Activated naive CD8-positive, alpha-beta T cell treated with anti-CD3 and anti-CD28 coated beads, Interleukin-2, amount 10 ng/mL, durations not matched to agents 7 days and 5 days (primary cell): ENCODE results near the gene GXYLT1. TPM values are rescaled to one million over a fixed set of nuclear protein-coding genes. Genes with fewer than 3 reads are reported as not detected.
"Not testable (repeated sequence)": the region's sequence is repeated elsewhere in the genome, so short reads cannot be mapped to it uniquely, and the experiment has no call there.

Source experiments
- ATAC-seq: fragments of 150-1000 bp; cut with Tn5 transposase; one replicate; pipeline ENCODE4 v1.10.0; 2021; ENCODE audit warnings: low read depth, moderate library complexity
- POLR2A ChIA-PET: fragments of 350-600 bp; sonication (Branson Sonifier 250); formaldehyde crosslinking; loops from one replicate; lab custom pipeline; 2021; ENCODE audit warnings: antibody characterized with exemption; lab: Charles Lee
- DNase-seq: peaks from one replicate; pipeline ENCODE4 v3.0.0; 2021
- H3K27ac Mint-ChIP-seq: one replicate; pipeline ENCODE4 v1.8.0; 2022; ENCODE audit warnings: mild to moderate bottlenecking, mixed read lengths
- H3K27me3 Mint-ChIP-seq: one replicate; pipeline ENCODE4 v1.8.0; 2022; ENCODE audit warnings: mild to moderate bottlenecking, moderate library complexity, mixed read lengths
- H3K36me3 Mint-ChIP-seq: one replicate; pipeline ENCODE4 v1.8.0; 2021; ENCODE audit warnings: mild to moderate bottlenecking, mixed read lengths
- H3K4me1 Mint-ChIP-seq: one replicate; pipeline ENCODE4 v1.8.0; 2021; ENCODE audit warnings: mixed read lengths
- H3K4me3 Mint-ChIP-seq: one replicate; pipeline ENCODE4 v1.8.0; 2022; ENCODE audit warnings: mild to moderate bottlenecking, moderate library complexity, mixed read lengths
- H3K9me3 Mint-ChIP-seq: one replicate; pipeline ENCODE4 v1.8.0; 2021; ENCODE audit warnings: mixed read lengths
- total RNA-seq, 2 experiments: library from RNA; stranded (reverse); gene quantifications; one replicate each; pipeline ENCODE4 v1.2.3, GENCODE V29; 2021

Gene GXYLT1
- 1 to 10 TPM; 9.0 TPM for total RNA-seq

GRCh38 chr12:42144408-42145196, at the start of gene GXYLT1:
Gene GXYLT1, minus strand, starts transcription at chr12:42144874. Its CDS starts 228 bp downstream, at chr12:42144646.
- Mint-ChIP-seq H3K4me3 (peak within 1 kb of the TSS; percentile 97), H3K27ac (peak within 1 kb of the TSS; percentile 84), H3K27me3 (peaks cover 9% of the 10 kb centered on the region), H3K36me3 (no peaks in the 10 kb centered on the region), H3K9me3 (no peaks in the 10 kb centered on the region), H3K4me1 (peaks cover 30% of the 10 kb centered on the region)
- POLR2A ChIA-PET = interaction anchor here (0.6 to 1.6 kb wide), 4 partner anchors 25 to 140 kb away, joined by 3 to 8 read pairs (median 6); partner anchors contain the start of gene YAF2
- DNase-seq (peak; percentile 85), ATAC-seq (peak; percentile 92)

DNA sequence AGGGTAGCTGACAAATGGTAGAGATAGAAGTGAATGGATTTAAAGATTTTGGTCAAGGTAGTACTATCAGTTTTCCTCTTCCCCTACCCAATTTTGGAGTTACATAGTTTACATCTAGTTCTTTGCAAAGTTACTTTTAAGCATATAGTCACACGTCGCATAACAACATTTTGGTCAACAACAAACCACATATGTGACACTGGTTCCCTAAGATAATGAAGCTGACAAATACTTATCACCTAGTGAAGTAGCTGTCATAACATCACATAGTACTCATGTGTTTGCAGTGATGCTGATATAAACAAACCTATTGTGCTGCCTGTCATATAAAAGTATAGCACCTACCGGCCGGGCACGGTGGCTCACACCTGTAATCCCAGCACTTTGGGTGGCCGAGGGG, 48.0 kb upstream of the GXYLT1 start:
- Mint-ChIP-seq H3K27me3 (no peaks in the 10 kb centered on the region), H3K4me3 (no peak overlapping the region), H3K36me3 (peaks cover 6% of the 10 kb centered on the region), H3K9me3 (no peaks in the 10 kb centered on the region), H3K4me1 (peaks cover 2% of the 10 kb centered on the region), H3K27ac (no peak overlapping the region)
- DNase-seq (no peak), ATAC-seq (no peak)
- POLR2A ChIA-PET = no interaction called here

DNA sequence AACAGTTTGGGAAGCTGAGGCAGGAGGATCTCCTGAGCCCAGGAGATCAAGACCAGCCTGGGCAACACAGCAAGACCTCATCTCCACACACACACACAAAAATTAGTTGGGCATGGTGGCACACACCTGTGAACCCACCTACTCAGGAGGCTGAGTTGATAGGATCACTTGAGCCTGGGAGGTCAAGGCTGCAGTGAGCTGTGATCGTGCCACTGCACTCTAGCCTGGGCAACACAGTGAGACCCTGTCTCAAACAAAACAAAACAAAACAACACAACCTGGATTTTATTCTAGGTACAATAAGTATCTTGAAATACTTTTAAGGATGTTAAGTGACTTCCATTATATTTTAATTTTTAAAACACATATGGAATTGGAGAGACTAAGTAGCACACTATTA, 47.6 kb upstream of the GXYLT1 start:
- DNase-seq (no peak), ATAC-seq (no peak)
- H3K4me1 Mint-ChIP-seq = peaks cover 2% of the 10 kb centered on the region
- no peak overlapping the region for H3K27ac Mint-ChIP-seq
- POLR2A ChIA-PET = no interaction called here
- H3K27me3 Mint-ChIP-seq = no peaks in the 10 kb centered on the region
- H3K9me3 Mint-ChIP-seq = no peaks in the 10 kb centered on the region
- no peak overlapping the region for H3K4me3 Mint-ChIP-seq
- peaks cover 6% of the 10 kb centered on the region for H3K36me3 Mint-ChIP-seq

GRCh38 chr12:42190376-42190775, 45.7 kb upstream of the GXYLT1 start:
- H3K27ac Mint-ChIP-seq = no peak overlapping the region
- peaks cover 2% of the 10 kb centered on the region for H3K4me1 Mint-ChIP-seq
- no peak for DNase-seq
- ATAC-seq = no peak
- H3K36me3 Mint-ChIP-seq = peaks cover 4% of the 10 kb centered on the region
- POLR2A ChIA-PET = no interaction called here
- H3K4me3 Mint-ChIP-seq = no peak overlapping the region
- H3K9me3 Mint-ChIP-seq = no peaks in the 10 kb centered on the region
- no peaks in the 10 kb centered on the region for H3K27me3 Mint-ChIP-seq

- not testable (repeated sequence) for ATAC-seq, DNase-seq, H3K9me3 Mint-ChIP-seq, H3K27me3 Mint-ChIP-seq, H3K4me3 Mint-ChIP-seq, H3K4me1 Mint-ChIP-seq, H3K27ac Mint-ChIP-seq
- POLR2A ChIA-PET = interaction anchor here (0.7 kb wide), 1 partner anchor 23 kb away, joined by 3 read pairs; no protein-coding TSS in a partner anchor
- peaks cover 16% of the 10 kb centered on the region for H3K36me3 Mint-ChIP-seq
Observed at GRCh38 chr12:42188275-42188674, 43.6 kb upstream of the GXYLT1 start.

DNA sequence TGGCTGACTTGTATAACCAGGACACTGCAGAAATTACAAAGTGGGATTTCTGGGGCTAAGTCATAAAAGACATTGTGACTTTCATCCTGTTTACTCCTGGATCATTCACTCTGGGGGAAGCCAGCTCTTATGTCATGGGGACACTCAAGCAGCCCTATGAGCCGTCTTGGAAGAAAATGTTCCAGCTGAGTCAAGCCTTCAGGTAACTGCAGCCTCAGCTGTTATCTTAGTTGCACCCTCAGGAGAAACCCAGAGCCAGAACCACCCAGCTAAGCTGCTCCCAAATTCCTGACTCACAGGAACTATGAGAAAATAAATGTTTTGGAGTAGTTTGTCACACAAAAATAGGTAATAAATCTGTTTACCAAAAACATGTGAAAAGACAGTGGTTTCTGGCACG, 43.1 kb upstream of the GXYLT1 start:
- no peak for DNase-seq
- peaks cover 19% of the 10 kb centered on the region for H3K36me3 Mint-ChIP-seq
- POLR2A ChIA-PET = interaction anchor here (0.7 kb wide), 1 partner anchor 22 kb away, joined by 3 read pairs; no protein-coding TSS in a partner anchor

DNA sequence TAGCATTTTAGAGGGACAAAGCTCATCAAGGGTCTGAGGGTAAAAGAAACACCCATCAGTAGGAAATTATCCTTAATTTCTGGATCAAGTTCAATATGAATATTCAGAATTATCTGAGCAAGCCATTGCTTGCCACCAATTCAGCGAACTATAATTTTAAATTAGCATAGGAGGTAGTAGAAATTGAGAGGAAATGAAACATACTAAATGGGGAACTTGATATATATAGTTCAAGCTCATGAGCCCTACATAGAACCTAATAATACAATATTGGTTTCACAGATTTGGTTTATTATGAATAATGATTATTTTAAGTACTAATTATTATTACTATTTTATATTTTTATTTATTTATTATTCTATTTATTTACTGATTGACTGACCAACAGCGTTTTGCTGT, 42.1 kb upstream of the GXYLT1 start:
- Mint-ChIP-seq H3K27me3 (no peaks in the 10 kb centered on the region), H3K4me1 (peaks cover 3% of the 10 kb centered on the region), H3K9me3 (no peaks in the 10 kb centered on the region), H3K36me3 (peaks cover 18% of the 10 kb centered on the region), H3K27ac (no peak overlapping the region), H3K4me3 (no peak overlapping the region)
- no peak for ATAC-seq
- no peak for DNase-seq
- POLR2A ChIA-PET = no interaction called here

More for the DNA sequence above, 43.1 kb upstream of the GXYLT1 start:
- H3K4me3 Mint-ChIP-seq = no peak overlapping the region
- H3K27ac Mint-ChIP-seq = no peak overlapping the region
- no peaks in the 10 kb centered on the region for H3K9me3 Mint-ChIP-seq
- no peak for ATAC-seq
- H3K27me3 Mint-ChIP-seq = no peaks in the 10 kb centered on the region
- peaks cover 4% of the 10 kb centered on the region for H3K4me1 Mint-ChIP-seq

DNA sequence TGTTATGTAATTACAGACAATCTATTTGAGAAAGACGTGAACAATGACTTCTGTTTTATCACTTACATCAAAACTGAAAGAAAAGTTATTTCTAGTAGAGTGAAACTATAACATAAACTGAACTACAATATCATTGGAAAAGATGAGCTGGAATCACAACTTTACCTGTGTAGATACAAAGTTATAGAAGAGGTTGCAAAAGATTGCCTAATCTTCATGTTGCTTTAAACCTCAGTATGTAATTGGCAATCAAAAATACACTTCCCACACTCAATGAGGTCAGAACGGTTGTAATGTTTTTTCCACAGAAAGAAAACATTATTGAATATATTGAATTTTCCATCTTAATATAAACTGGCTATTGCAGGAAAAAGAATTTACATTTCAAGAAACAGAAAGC, 37.7 kb upstream of the GXYLT1 start:
- H3K27ac Mint-ChIP-seq = no peak overlapping the region
- H3K9me3 Mint-ChIP-seq = no peaks in the 10 kb centered on the region
- DNase-seq (no peak), ATAC-seq (no peak)
- H3K4me3 Mint-ChIP-seq = no peak overlapping the region
- peaks cover 22% of the 10 kb centered on the region for H3K36me3 Mint-ChIP-seq
- POLR2A ChIA-PET = no interaction called here
- H3K27me3 Mint-ChIP-seq = no peaks in the 10 kb centered on the region
- peaks cover 6% of the 10 kb centered on the region for H3K4me1 Mint-ChIP-seq

DNA sequence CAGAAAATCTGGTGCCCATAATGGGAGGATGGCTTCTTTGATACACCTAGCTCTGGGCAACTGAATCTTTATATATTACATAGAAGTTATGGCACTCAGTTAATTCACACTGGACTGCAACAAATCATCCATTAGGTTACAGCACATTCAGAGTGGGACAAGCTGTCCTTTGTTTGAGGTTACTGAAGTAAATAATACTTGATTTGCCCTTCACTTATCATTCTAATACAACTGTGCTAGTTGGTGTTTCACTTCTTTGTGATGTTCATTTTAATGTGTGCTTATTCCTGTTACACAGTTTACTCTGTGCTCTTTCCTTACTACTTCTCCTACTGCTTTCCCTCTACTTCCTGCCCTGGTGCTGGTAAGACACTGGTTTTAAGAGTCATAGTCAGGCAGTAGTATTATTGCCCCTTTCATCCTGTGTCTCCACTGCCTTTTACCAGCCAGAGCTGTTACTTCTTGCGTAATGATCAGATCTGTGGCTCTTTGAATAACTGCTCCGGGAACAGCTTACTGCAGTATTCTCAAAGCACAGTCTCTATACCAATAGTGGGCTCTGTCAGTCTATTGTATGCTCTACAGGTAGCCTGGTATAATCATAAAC, 36.4 kb upstream of the GXYLT1 start:
- H3K27me3 Mint-ChIP-seq = no peaks in the 10 kb centered on the region
- H3K9me3 Mint-ChIP-seq = peaks cover 2% of the 10 kb centered on the region
- H3K36me3 Mint-ChIP-seq = peaks cover 31% of the 10 kb centered on the region
- H3K27ac Mint-ChIP-seq = no peak overlapping the region
- H3K4me1 Mint-ChIP-seq = peaks cover 6% of the 10 kb centered on the region
- no peak overlapping the region for H3K4me3 Mint-ChIP-seq
- POLR2A ChIA-PET = interaction anchor here (0.6 kb wide), 1 partner anchor 30 kb away, joined by 8 read pairs; no protein-coding TSS in a partner anchor
- DNase-seq = no peak
- no peak for ATAC-seq

DNA sequence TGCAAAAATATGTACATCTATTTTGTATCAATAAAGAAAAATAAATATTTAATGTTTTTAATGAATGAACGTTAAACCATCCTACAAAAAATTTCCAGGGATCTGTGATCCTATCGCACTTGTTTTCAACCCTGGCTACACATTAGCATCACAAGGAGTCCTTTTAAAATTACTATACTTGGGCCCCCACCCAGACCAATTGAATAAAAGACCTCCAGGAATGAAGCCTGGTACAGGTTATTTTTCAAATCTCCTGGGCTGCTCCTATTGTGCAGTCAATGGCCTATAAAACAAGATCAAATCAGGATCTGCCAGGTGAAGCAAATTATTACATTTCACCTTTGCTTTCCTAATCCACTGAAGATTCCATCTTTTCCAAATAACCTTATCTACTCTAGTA, 33.4 kb upstream of the GXYLT1 start:
- no peak overlapping the region for H3K4me3 Mint-ChIP-seq
- peaks cover 8% of the 10 kb centered on the region for H3K9me3 Mint-ChIP-seq
- peaks cover 29% of the 10 kb centered on the region for H3K36me3 Mint-ChIP-seq
- H3K27ac Mint-ChIP-seq = no peak overlapping the region
- DNase-seq (no peak), ATAC-seq (no peak)
- H3K4me1 Mint-ChIP-seq = peaks cover 4% of the 10 kb centered on the region
- H3K27me3 Mint-ChIP-seq = no peaks in the 10 kb centered on the region
- POLR2A ChIA-PET = no interaction called here

- H3K9me3 Mint-ChIP-seq = peaks cover 8% of the 10 kb centered on the region
- no peaks in the 10 kb centered on the region for H3K27me3 Mint-ChIP-seq
- no peak overlapping the region for H3K27ac Mint-ChIP-seq
- H3K4me3 Mint-ChIP-seq = no peak overlapping the region
- peaks cover 1% of the 10 kb centered on the region for H3K4me1 Mint-ChIP-seq
- peaks cover 39% of the 10 kb centered on the region for H3K36me3 Mint-ChIP-seq
- ATAC-seq = no peak
- POLR2A ChIA-PET = no interaction called here
- no peak for DNase-seq
Observed at GRCh38 chr12:42174978-42175377, 30.3 kb upstream of the GXYLT1 start.

- DNase-seq (no peak), ATAC-seq (no peak)
- H3K27ac Mint-ChIP-seq = no peak overlapping the region
- H3K9me3 Mint-ChIP-seq = peaks cover 8% of the 10 kb centered on the region
- H3K36me3 Mint-ChIP-seq = peaks cover 46% of the 10 kb centered on the region
- POLR2A ChIA-PET = no interaction called here
- peaks cover 1% of the 10 kb centered on the region for H3K4me1 Mint-ChIP-seq
- no peak overlapping the region for H3K4me3 Mint-ChIP-seq
- H3K27me3 Mint-ChIP-seq = no peaks in the 10 kb centered on the region
Observed at GRCh38 chr12:42173961-42174521, 29.4 kb upstream of the GXYLT1 start.

GRCh38 chr12:42172441-42173210, 28.0 kb upstream of the GXYLT1 start:
- Mint-ChIP-seq H3K9me3 (peaks cover 8% of the 10 kb centered on the region), H3K4me3 (no peak overlapping the region), H3K27ac (no peak overlapping the region), H3K4me1 (peaks cover 1% of the 10 kb centered on the region), H3K36me3 (peaks cover 47% of the 10 kb centered on the region), H3K27me3 (no peaks in the 10 kb centered on the region)
- POLR2A ChIA-PET = no interaction called here
- DNase-seq = no peak
- no peak for ATAC-seq
